Measurements from ENCODE around the gene JADE2.

DNA sequence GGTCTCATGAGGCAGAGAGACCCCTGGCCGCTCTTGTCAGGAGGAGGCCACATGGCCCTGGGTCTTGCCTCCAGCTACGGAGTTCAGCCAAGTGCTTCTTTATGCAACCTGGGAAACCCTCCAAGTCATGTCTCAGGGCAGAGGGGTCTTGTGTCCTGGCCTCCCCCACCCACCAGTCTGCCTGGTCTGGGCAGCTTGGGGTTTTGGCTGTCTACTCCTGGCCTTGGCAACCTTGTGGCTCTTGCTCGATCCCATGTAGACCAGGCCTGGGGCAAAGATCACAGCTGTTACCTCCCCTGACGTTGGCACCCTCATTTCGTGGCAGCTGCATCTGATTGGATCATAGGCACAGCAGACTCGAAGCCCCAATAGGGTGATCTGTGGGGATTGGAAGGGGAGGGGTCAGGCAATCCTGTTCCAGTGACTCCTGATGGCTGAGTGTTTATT lies 28.4 kb downstream of the JADE2 start:
- no peak for TF ChIP-seq POLR2A (IDR thresholded peaks at IDR 0.05)
- TF ChIP-seq, protein P1, sequence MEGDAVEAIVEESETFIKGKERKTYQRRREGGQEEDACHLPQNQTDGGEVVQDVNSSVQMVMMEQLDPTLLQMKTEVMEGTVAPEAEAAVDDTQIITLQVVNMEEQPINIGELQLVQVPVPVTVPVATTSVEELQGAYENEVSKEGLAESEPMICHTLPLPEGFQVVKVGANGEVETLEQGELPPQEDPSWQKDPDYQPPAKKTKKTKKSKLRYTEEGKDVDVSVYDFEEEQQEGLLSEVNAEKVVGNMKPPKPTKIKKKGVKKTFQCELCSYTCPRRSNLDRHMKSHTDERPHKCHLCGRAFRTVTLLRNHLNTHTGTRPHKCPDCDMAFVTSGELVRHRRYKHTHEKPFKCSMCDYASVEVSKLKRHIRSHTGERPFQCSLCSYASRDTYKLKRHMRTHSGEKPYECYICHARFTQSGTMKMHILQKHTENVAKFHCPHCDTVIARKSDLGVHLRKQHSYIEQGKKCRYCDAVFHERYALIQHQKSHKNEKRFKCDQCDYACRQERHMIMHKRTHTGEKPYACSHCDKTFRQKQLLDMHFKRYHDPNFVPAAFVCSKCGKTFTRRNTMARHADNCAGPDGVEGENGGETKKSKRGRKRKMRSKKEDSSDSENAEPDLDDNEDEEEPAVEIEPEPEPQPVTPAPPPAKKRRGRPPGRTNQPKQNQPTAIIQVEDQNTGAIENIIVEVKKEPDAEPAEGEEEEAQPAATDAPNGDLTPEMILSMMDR (IDR thresholded peaks at IDR 0.05): no peak
